SK-N-MC (cell line): ENCODE measurements around the gene TSPEAR.

Experiments
- EZH2 ChIP-seq: fragments of 200-600 bp; sonication (generic); IDR thresholded peaks from one replicate; pipeline ENCODE4 v1.6.1; 2017; ENCODE audit warnings: antibody characterized with exemption
- FOXP2 ChIP-seq: optimal IDR thresholded peaks from 2 replicates; pipeline ENCODE3; 2011; ENCODE audit warnings: mild to moderate bottlenecking, moderate library complexity; ENCODE audit not compliant: insufficient read depth; ENCODE audit errors: extremely low read length, control extremely low read depth
- POLR2AphosphoS5 ChIP-seq: IDR thresholded peaks from 2 replicates; pipeline ENCODE4 v1.6.1; 2012; ENCODE audit warnings: mild to moderate bottlenecking, low read depth, low read length, borderline replicate concordance

GRCh38 chr21:44612669-44613229 is 98.6 kb downstream of the TSPEAR start:
- TF ChIP-seq EZH2 (no peak), POLR2AphosphoS5 (no peak), FOXP2 (no peak)
